ENCODE results near the gene NSMCE1. TPM values are rescaled to one million over a fixed set of nuclear protein-coding genes. Genes with fewer than 3 reads are reported as not detected.

The NSMCE1 gene
- total and polyA plus RNA-seq, 5 experiments from 2014 or later: 81.8 to 209 (median 177) TPM

DNA sequence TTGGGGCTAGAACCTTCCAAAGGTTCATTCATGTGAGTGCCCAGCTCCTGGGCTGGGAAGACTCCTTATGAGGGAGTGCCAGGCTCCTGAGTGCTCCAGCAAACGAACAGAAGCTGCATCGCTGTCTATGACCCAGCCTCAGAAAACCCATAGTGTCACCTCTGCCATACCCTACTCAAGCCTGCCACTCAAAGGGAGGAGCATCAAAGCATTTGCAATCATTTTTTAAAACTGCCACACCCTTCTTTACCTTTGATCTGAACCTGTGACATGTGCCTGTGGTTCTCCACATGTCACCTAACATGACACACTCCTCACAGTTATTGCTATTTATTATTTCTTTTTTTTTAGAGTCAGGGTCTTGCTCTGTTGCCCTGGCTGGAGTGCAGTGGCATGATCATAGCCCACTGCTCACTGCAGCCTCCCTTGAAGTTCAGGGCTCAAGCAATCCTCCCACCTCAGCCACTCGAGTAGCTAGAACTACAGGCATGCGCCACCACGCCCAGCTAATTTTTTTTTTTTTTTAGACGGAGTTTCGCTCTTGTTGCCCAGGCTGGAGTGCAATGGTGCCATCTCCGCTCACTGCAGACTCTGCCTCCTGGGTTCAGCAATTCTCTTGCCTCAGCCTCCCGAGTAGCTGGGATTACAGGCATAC lies 72.5 kb downstream of the NSMCE1 start:
- ATAC-seq (peak; percentile 89 to 94), DNase-seq (peak in 9 of 10 donors; percentile 16 to 90 (median 75))
- Mint-ChIP-seq H3K4me3 (peak overlapping the region; percentile 52 to 89 (median 77)), H3K27me3 (no peaks in the 10 kb centered on the region), H3K36me3 (no peaks in the 10 kb centered on the region), H3K27ac (peak overlapping the region; percentile 92 to 99 (median 98)), H3K4me1 (peaks cover 35 to 79% (median 71%) of the 10 kb centered on the region in 4 donors), H3K9me3 (peaks cover 0 to 5% (median 0%) of the 10 kb centered on the region in 9 donors)
- POLR2A ChIA-PET: interaction anchor here (0.6 to 6.4 kb wide), 19 partner anchors 9 to 268 kb away, joined by 3 to 43 read pairs (median 6); no protein-coding TSS in a partner anchor

GRCh38 chr16:27195076-27195741 lies 73.4 kb downstream of the NSMCE1 start:
- H3K27ac Mint-ChIP-seq: peak overlapping the region; percentile 92 to 99 (median 98)
- H3K4me3 Mint-ChIP-seq: peak overlapping the region in 7 of 10 donors; percentile 52 to 89 (median 78)
- H3K27me3 Mint-ChIP-seq: no peaks in the 10 kb centered on the region
- POLR2A ChIA-PET: interaction anchor here (0.7 to 6.4 kb wide), 13 partner anchors 9 to 269 kb away, joined by 3 to 43 read pairs (median 11); no protein-coding TSS in a partner anchor
- DNase-seq: no peak
- H3K4me1 Mint-ChIP-seq: peaks cover 32 to 70% (median 62%) of the 10 kb centered on the region in 4 donors
- no peak for ATAC-seq
- peaks cover 0 to 5% (median 0%) of the 10 kb centered on the region in 9 donors for H3K9me3 Mint-ChIP-seq
- H3K36me3 Mint-ChIP-seq: no peaks in the 10 kb centered on the region

- Mint-ChIP-seq H3K9me3 (peaks cover 0 to 3% (median 0%) of the 10 kb centered on the region in 9 donors), H3K4me1 (peaks cover 22 to 60% (median 51%) of the 10 kb centered on the region in 4 donors), H3K27me3 (no peaks in the 10 kb centered on the region), H3K27ac (peak overlapping the region in 6 of 10 donors; percentile 10 to 75 (median 54)), H3K4me3 (no peak overlapping the region), H3K36me3 (no peaks in the 10 kb centered on the region)
- ATAC-seq (no peak), DNase-seq (no peak)
- POLR2A ChIA-PET: interaction anchor here (0.6 to 2.0 kb wide), 5 partner anchors 9 to 22 kb away, joined by 3 to 4 read pairs (median 3); no protein-coding TSS in a partner anchor
These were observed 75.1 kb downstream of the NSMCE1 start for GRCh38 chr16:27193300-27193990.

DNA sequence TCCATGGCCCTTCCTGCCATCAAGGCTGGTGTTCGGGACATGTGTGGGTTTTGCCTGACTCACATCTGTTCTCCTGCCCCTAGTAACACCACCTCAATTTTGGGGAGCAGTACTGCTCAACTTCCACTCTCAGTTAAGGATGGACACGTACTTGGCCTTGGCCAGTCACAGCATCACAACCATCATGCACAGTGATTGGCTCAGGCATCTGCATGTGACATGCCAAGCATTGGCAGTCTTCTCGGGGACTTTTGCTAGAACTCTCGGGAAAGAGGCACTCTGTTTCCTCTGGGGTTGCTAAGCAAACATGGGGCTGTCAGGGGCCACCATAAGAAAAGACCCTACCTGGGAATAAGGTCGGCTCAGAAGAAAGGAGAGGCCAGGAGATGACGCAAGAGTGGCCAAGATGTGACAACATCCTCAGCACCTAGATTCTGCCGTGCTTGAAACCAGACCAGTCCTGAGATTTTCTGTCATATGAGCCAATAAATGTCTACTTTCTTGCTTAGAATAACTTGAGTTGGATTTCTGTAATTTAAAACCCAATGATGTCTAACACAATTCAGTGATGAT lies 77.1 kb downstream of the NSMCE1 start:
- H3K4me3 Mint-ChIP-seq: no peak overlapping the region
- H3K36me3 Mint-ChIP-seq: no peaks in the 10 kb centered on the region
- H3K4me1 Mint-ChIP-seq: peaks cover 10 to 41% (median 33%) of the 10 kb centered on the region in 4 donors
- peaks cover 0 to 3% (median 0%) of the 10 kb centered on the region in 9 donors for H3K9me3 Mint-ChIP-seq
- H3K27ac Mint-ChIP-seq: peak overlapping the region in 3 of 10 donors; percentile 9 to 69 (median 32)
- H3K27me3 Mint-ChIP-seq: no peaks in the 10 kb centered on the region
- ATAC-seq (no peak), DNase-seq (no peak)
- POLR2A ChIA-PET: interaction anchor here (1.0 to 1.5 kb wide), 2 partner anchors 8 to 12 kb away, joined by 3 read pairs; partner anchors contain the start of gene KDM8

GRCh38 chr16:27190316-27190871 lies 78.2 kb downstream of the NSMCE1 start:
- ATAC-seq (no peak), DNase-seq (no peak)
- Mint-ChIP-seq H3K36me3 (no peaks in the 10 kb centered on the region), H3K4me3 (no peak overlapping the region), H3K9me3 (no peaks in the 10 kb centered on the region), H3K4me1 (peaks cover 4 to 38% (median 24%) of the 10 kb centered on the region in 4 donors), H3K27me3 (no peaks in the 10 kb centered on the region), H3K27ac (peak overlapping the region in 2 of 10 donors; percentile 62 to 75)
- POLR2A ChIA-PET: interaction anchor here (0.6 to 1.5 kb wide), 7 partner anchors 9 to 946 kb away, joined by 3 to 4 read pairs (median 3); no protein-coding TSS in a partner anchor

- POLR2A ChIA-PET: interaction anchor here (0.6 to 1.5 kb wide), 3 partner anchors 10 to 17 kb away, joined by 3 to 4 read pairs (median 3); no protein-coding TSS in a partner anchor
- no peak for ATAC-seq
- Mint-ChIP-seq H3K36me3 (no peaks in the 10 kb centered on the region), H3K4me1 (peaks cover 2 to 29% (median 17%) of the 10 kb centered on the region in 4 donors), H3K27ac (no peak overlapping the region), H3K4me3 (no peak overlapping the region), H3K27me3 (no peaks in the 10 kb centered on the region), H3K9me3 (no peaks in the 10 kb centered on the region)
- DNase-seq: no peak
These were observed 79.1 kb downstream of the NSMCE1 start for GRCh38 chr16:27189335-27189972.

DNA sequence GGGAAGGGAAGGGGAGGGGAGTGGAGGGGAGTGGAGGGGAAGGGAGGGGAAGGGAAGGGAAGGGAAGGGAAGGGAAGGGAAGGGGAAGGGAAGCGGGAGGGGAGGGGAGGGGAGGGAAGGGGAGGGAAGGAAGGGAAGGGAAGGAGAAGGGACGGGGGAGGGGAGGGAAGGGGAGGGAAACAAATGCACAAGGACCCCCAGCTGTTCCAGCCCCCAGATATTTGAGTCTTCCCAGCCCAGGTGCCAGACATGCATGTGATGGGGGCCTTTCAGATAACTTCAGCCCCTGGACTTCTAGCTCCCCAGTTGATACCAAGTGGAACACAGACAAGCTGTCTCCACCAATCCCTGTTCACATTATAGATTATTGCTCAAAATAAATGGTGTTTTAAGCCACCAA lies 79.9 kb downstream of the NSMCE1 start:
- H3K4me3 Mint-ChIP-seq: no peak overlapping the region
- no peaks in the 10 kb centered on the region for H3K36me3 Mint-ChIP-seq
- peak overlapping the region in 2 of 10 donors; percentile 73 to 80 for H3K27ac Mint-ChIP-seq
- ATAC-seq (no peak), DNase-seq (no peak)
- H3K4me1 Mint-ChIP-seq: peaks cover 2 to 24% (median 12%) of the 10 kb centered on the region in 4 donors
- no peaks in the 10 kb centered on the region for H3K9me3 Mint-ChIP-seq
- POLR2A ChIA-PET: interaction anchor here (0.5 to 3.3 kb wide), 3 partner anchors 10 to 17 kb away, joined by 3 to 15 read pairs (median 3); no protein-coding TSS in a partner anchor
- no peaks in the 10 kb centered on the region for H3K27me3 Mint-ChIP-seq

- H3K27me3 Mint-ChIP-seq: no peaks in the 10 kb centered on the region
- DNase-seq (no peak), ATAC-seq (no peak)
- no peaks in the 10 kb centered on the region for H3K36me3 Mint-ChIP-seq
- H3K9me3 Mint-ChIP-seq: no peaks in the 10 kb centered on the region
- H3K27ac Mint-ChIP-seq: peak overlapping the region in 1 of 10 donors; percentile 32
- peaks cover 5 to 22% (median 12%) of the 10 kb centered on the region in 4 donors for H3K4me1 Mint-ChIP-seq
- no peak overlapping the region for H3K4me3 Mint-ChIP-seq
- POLR2A ChIA-PET: interaction anchor here (1.0 to 3.3 kb wide), 4 partner anchors 13 to 182 kb away, joined by 3 to 15 read pairs (median 6); partner anchors contain the start of gene KDM8
These were observed 82.8 kb downstream of the NSMCE1 start for GRCh38 chr16:27185776-27186130.

DNA sequence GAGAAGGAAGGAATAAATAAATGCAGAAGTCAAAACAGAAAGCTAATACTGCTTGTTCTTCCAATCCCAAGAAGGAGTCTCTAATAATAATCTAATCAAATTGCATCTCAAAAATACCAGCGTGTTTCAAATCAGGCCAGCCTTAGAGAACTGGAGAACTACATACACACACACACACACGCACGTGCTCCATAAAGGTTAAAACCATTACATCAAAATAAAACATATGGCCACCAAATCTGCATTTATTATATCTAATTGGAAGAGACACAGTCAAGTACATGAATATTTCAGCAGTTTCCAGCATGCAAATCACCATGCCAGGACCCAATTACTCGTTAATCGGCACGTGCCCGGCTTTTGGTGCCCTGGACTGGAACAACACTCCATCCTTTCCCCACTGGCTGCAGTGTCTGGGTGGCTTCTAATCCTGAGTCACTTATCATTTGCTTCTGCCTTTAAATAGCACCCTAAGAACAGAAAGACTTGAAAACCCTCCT lies 85.6 kb downstream of the NSMCE1 start:
- no peak overlapping the region for H3K4me3 Mint-ChIP-seq
- no peaks in the 10 kb centered on the region for H3K36me3 Mint-ChIP-seq
- ATAC-seq (no peak), DNase-seq (no peak)
- no peaks in the 10 kb centered on the region for H3K27me3 Mint-ChIP-seq
- H3K4me1 Mint-ChIP-seq: peaks cover 17 to 32% (median 26%) of the 10 kb centered on the region in 4 donors
- POLR2A ChIA-PET: no interaction called here
- H3K27ac Mint-ChIP-seq: peak overlapping the region in 1 of 10 donors; percentile 12
- H3K9me3 Mint-ChIP-seq: no peaks in the 10 kb centered on the region

DNA sequence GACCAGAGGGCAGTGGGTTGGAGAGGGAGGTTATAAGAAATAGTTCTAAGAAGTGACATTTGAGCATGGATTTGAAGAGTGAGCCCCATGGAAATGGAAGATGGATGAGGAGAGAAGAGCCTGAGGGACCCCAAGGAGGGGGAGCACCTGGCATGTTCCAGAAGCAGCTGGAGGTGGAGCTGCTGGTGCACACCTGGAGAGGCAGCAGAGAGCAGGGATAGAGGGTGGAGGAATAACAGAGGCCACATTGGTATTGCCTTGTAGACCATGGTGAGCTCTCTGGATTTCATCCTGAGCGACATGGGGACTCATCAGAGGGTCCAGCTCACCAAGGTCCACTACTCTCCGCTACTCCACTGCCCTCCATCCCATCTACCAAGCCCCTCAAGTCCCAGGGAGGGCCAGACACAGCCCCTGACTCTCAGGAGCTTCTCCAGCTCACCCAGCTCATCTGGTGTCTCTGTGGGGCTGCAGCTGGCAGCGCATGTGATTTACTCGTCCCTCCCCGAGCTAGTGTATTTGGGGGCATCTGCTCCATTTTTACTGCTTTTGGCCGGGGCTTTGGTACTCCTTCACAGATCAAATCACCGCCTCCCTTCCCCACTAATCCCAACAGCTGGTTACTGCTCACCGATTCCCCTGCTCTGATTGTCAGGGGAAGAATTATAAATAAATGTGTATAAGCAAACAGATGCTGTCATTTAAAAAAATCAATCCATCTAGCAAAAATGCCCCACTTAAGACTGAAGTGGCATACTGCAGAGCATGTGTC lies 87.4 kb downstream of the NSMCE1 start:
- H3K9me3 Mint-ChIP-seq: no peaks in the 10 kb centered on the region
- no peaks in the 10 kb centered on the region for H3K27me3 Mint-ChIP-seq
- no peak overlapping the region for H3K4me3 Mint-ChIP-seq
- H3K27ac Mint-ChIP-seq: peak overlapping the region in 9 of 10 donors; percentile 20 to 80 (median 65)
- H3K36me3 Mint-ChIP-seq: no peaks in the 10 kb centered on the region
- POLR2A ChIA-PET: interaction anchor here (0.5 to 5.1 kb wide), 6 partner anchors 15 to 266 kb away, joined by 3 to 51 read pairs (median 9); partner anchors contain the start of gene KDM8
- ATAC-seq (no peak), DNase-seq (no peak)
- peaks cover 18 to 35% (median 31%) of the 10 kb centered on the region in 4 donors for H3K4me1 Mint-ChIP-seq

All from naive thymus-derived CD8-positive, alpha-beta T cell (primary cell).